Psoas muscle (tissue), 8 donors: ENCODE measurements around the gene DOCK11. TPM values are rescaled to one million over a fixed set of nuclear protein-coding genes. Genes with fewer than 3 reads are reported as not detected.

Experiments
- ATAC-seq, 4 donors: fragments of 200-7000 bp; cut with Tn5 transposase; one replicate each; pipeline ENCODE4 v1.9.1; 2020; ENCODE audit warnings: moderate library complexity in 3 of 4, mild to moderate bottlenecking in 2 of 4
- DNase-seq, 2 donors: peaks; one replicate each; pipeline ENCODE4 v3.0.0-alpha.2; 2020
- H3K27ac ChIP-seq: fragments of 200-600 bp; one replicate; pipeline ENCODE4 v1.8.0; 2022
- H3K27me3 ChIP-seq, 3 donors: fragments of 200-600 bp in 1 of 3; one replicate each; pipeline versions ENCODE4 v1.6.1 to v1.8.0; 2013 to 2022; ENCODE audit warnings: low read length in 2 of 3, mild to moderate bottlenecking in 2 of 3, moderate library complexity in 1 of 3; ENCODE audit not compliant: insufficient read depth in 3 of 3
- H3K36me3 ChIP-seq, 2 donors: fragments of 200-600 bp in 1 of 2; one replicate each; pipeline versions ENCODE4 v1.6.1 to v1.8.0; 2013 to 2022; ENCODE audit warnings: low read depth in 1 of 2, mild to moderate bottlenecking in 1 of 2, moderate library complexity in 1 of 2; ENCODE audit not compliant: insufficient read depth in 1 of 2
- H3K4me1 ChIP-seq: fragments of 200-600 bp; one replicate; pipeline ENCODE4 v1.8.0; 2022
- H3K4me3 ChIP-seq: fragments of 200-600 bp; one replicate; pipeline ENCODE4 v1.8.0; 2022; ENCODE audit warnings: mild to moderate bottlenecking
- H3K9me3 ChIP-seq: fragments of 200-600 bp; one replicate; pipeline ENCODE4 v1.8.0; 2022
- WGBS, 3 donors: extraction: QIAGEN DNeasy Blood & Tissue Kit; methylation state at CpG; one replicate each; pipeline versions ENCODE4 v1.1.6 to v1.1.7; 2013; 5-methylcytosine and 5-hydroxymethylcytosine counted together
- intact Hi-C, 2 donors: fragments of 100-400 bp; cut with DNase I; formaldehyde crosslinking; loops; one replicate each; pipeline versions ENCODE4 v1.11.0 to v1.14.2; 2022
- polyA plus RNA-seq, 3 donors: library from polyadenylated mRNA; stranded (reverse); fragments of 200-250 nt; gene quantifications; one replicate each; pipeline ENCODE4 v1.2.3, GENCODE V29; 2013
- total RNA-seq, 4 donors: library from RNA; stranded (reverse); fragmentation: NEBNext Ultra II Directional in 2 of 4; extraction: Animal tissue kit (Norgen Biotek cat#: 25700) in 2 of 4; gene quantifications; one replicate each; pipeline versions ENCODE4 v1.2.1 to v1.2.4, GENCODE V29; 2021 to 2023
- TF ChIP-seq, protein P1 (sequence below): fragments of 200-600 bp; IDR thresholded peaks from one replicate; pipeline ENCODE4 v1.8.0; 2022; ENCODE audit warnings: antibody characterized with exemption
- donor health status: healthy with polysubstance abuse.
- donor health status: DM: no; HTN: no; CAD: no; lungs with moderate emphysema.
- donor health status: Bipolar disorder and iron deficiency.
- donor health status: healthy.
- donor health status: DM: yes; HTN: yes; CAD: no.
- donor health status: DM: no; HTN: no; CAD: no.
- donor health status: DM: no; HTN: no; CAD: no.
- donor health status: DM: yes; HTN: yes; CAD: no.

DOCK11 gene
- total and polyA plus RNA-seq, 7 donors: 1.6 to 4.4 (median 1.9) TPM

DNA sequence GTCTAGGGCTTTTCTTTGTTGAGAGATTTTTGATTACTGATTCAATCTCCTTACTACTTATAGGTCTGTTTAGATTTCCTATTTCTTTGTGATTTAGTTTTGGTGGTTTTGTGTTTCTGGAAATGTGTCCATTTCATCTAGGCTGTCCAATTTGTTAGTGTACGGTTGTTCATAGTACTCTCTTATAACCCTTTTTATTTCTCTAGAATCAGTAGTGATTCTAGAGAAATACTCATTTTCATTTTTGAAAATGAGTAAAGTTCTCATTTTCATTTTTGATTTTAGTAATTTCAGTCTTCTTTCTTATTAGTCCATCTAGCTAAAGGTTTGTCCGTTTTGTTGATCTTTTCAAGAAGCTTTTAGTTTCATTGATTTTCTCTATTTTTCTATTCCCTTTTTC lies 239.3 kb downstream of the DOCK11 start:
- DNase-seq (no peak), ATAC-seq (no peak)
- intact Hi-C loops: no loop called here
- TF ChIP-seq, protein P1, sequence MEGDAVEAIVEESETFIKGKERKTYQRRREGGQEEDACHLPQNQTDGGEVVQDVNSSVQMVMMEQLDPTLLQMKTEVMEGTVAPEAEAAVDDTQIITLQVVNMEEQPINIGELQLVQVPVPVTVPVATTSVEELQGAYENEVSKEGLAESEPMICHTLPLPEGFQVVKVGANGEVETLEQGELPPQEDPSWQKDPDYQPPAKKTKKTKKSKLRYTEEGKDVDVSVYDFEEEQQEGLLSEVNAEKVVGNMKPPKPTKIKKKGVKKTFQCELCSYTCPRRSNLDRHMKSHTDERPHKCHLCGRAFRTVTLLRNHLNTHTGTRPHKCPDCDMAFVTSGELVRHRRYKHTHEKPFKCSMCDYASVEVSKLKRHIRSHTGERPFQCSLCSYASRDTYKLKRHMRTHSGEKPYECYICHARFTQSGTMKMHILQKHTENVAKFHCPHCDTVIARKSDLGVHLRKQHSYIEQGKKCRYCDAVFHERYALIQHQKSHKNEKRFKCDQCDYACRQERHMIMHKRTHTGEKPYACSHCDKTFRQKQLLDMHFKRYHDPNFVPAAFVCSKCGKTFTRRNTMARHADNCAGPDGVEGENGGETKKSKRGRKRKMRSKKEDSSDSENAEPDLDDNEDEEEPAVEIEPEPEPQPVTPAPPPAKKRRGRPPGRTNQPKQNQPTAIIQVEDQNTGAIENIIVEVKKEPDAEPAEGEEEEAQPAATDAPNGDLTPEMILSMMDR: no peak
- 90 to 95% (median 94%) methylated on average over 2 of the region's 2 CpGs for WGBS, 3 donors
- Histone ChIP-seq H3K4me3 (no peak overlapping the region), H3K4me1 (peaks cover 5% of the 10 kb centered on the region), H3K9me3 (peaks cover 9% of the 10 kb centered on the region), H3K27ac (no peak overlapping the region), H3K36me3 (no peaks in the 10 kb centered on the region), H3K27me3 (no peaks in the 10 kb centered on the region)

Other genes starting within 250 kb of the DOCK11 start
- 10 to 100 TPM in 3 of 4 donors, 1 to 10 TPM in 1; 8.1 to 13.1 (median 12.1) TPM for gene WDR44, start 149.7 kb upstream of the DOCK11 start, total RNA-seq
- gene WDR44, start 149.7 kb upstream of the DOCK11 start, polyA plus RNA-seq: 1 to 10 TPM; 4.4 to 9.6 (median 5.1) TPM
- 10 to 100 TPM; 32.8 to 56.1 (median 41.5) TPM for gene IL13RA1, start 231.8 kb downstream of the DOCK11 start, total RNA-seq
- gene IL13RA1, start 231.8 kb downstream of the DOCK11 start, polyA plus RNA-seq: 10 to 100 TPM; 16.9 to 27.0 (median 23.5) TPM